Activated naive CD4-positive, alpha-beta T cell treated with anti-CD3 and anti-CD28 coated beads for 36 hours (primary cell): ENCODE results near the gene ITGA1. TPM values are rescaled to one million over a fixed set of nuclear protein-coding genes. Genes with fewer than 3 reads are reported as not detected.

Experiments used
- CTCF ChIA-PET: fragments of 350-600 bp; sonication (Branson Sonifier 250); formaldehyde crosslinking; loops from one replicate; lab custom pipeline; 2021; ENCODE audit warnings: antibody characterized with exemption; lab: Charles Lee
- DNase-seq: peaks from one replicate; pipeline ENCODE4 v3.0.0-alpha.2; 2020
- H3K27ac Mint-ChIP-seq: one replicate; pipeline ENCODE4 v1.8.0; 2021; ENCODE audit warnings: mild to moderate bottlenecking, mixed read lengths
- H3K27me3 Mint-ChIP-seq: one replicate; pipeline ENCODE4 v1.8.0; 2021; ENCODE audit warnings: low read depth, mixed read lengths
- H3K36me3 Mint-ChIP-seq: one replicate; pipeline ENCODE4 v1.8.0; 2021; ENCODE audit warnings: low read depth, mixed read lengths
- H3K4me1 Mint-ChIP-seq: one replicate; pipeline ENCODE4 v1.8.0; 2021; ENCODE audit warnings: low read depth, mixed read lengths
- H3K4me3 Mint-ChIP-seq: one replicate; pipeline ENCODE4 v1.8.0; 2021; ENCODE audit warnings: mild to moderate bottlenecking, moderate library complexity, mixed read lengths
- H3K9me3 Mint-ChIP-seq: one replicate; pipeline ENCODE4 v1.8.0; 2021; ENCODE audit warnings: mixed read lengths
- intact Hi-C: fragments of 100-400 bp; cut with micrococcal nuclease; formaldehyde crosslinking; loops from one replicate; pipeline ENCODE4 v1.15.1; 2023
- total RNA-seq, 2 experiments: library from RNA; stranded (reverse); gene quantifications; one replicate each; pipeline ENCODE4 v1.2.3, GENCODE V29; 2021

ITGA1 gene
- total RNA-seq, 2 experiments from 2014 or later, result 0.69 to 1.2 TPM

DNA sequence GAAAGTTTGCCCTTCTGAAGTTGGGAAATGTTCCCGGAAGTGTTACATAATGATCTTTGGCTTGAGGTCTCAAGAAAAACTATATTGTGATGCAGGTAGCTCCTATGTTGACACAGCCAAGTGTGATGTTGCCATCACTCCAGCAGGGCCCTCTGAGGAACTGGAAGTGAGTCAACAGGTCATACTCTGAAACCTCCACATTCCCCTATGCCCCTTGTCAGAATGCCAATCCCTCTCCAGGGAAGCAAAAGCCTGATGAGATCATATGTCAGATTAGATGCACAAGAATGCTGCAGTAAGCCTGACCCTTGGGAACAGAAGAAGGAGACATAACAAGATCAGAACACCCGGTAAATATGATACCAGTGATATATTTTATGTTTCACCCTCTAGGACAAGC lies 134.7 kb downstream of the ITGA1 start:
- intact Hi-C loops, result no loop called here

DNA sequence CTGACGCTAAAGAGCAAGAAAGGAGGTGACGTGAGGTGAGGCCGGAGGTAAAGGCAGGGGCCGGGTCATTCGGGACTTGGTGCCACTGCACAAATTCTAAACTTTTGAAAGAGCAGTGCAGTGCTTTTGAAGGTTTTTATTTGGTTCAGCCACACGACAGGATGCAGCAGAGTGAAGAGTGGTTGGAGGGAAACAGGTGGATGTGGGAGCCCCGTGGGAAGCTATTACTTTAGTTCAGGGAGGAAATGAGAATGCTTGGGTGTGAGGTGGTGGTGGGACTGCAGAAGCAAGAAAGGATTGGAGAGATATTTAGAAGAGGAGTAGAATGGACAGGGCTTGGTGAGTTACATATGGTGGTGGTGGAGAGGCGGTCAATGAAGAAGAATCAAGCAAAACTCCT lies 136.7 kb downstream of the ITGA1 start:
- no peaks in the 10 kb centered on the region for H3K9me3 Mint-ChIP-seq
- no peak for DNase-seq
- CTCF ChIA-PET, result interaction anchor here (0.6 to 1.6 kb wide), 3 partner anchors 9 to 137 kb away, joined by 3 to 7 read pairs (median 4); partner anchors contain the start of genes ITGA1 and PELO
- no peak overlapping the region for H3K4me3 Mint-ChIP-seq
- H3K27ac Mint-ChIP-seq, result no peak overlapping the region
- no peaks in the 10 kb centered on the region for H3K36me3 Mint-ChIP-seq
- intact Hi-C loops, result no loop called here
- no peaks in the 10 kb centered on the region for H3K4me1 Mint-ChIP-seq
- no peaks in the 10 kb centered on the region for H3K27me3 Mint-ChIP-seq

More for the DNA sequence above, 134.7 kb downstream of the ITGA1 start:
- Mint-ChIP-seq H3K4me1 (no peaks in the 10 kb centered on the region), H3K27ac (no peak overlapping the region), H3K27me3 (no peaks in the 10 kb centered on the region), H3K4me3 (no peak overlapping the region), H3K36me3 (no peaks in the 10 kb centered on the region), H3K9me3 (no peaks in the 10 kb centered on the region)
- no peak for DNase-seq
- CTCF ChIA-PET, result interaction anchor here (0.6 to 0.8 kb wide), 2 partner anchors 27 to 173 kb away, joined by 3 read pairs; no protein-coding TSS in a partner anchor

DNA sequence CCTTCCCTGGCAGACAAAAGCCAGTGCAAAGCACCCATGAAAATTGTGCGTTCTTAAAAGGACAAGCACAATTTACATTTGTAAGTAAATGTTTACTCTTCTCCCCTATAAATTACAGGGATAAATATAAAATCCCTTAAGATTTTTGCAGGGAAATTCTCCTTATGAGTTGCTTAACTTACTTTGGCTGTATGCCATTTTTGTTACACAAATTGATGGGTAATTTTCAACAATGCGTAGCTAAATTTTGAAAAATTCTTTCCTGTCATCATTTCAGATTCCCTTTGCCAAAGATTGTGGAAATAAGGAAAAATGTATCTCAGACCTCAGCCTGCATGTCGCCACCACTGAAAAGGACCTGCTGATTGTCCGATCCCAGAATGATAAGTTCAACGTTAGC lies 137.3 kb downstream of the ITGA1 start:
- CTCF ChIA-PET, result interaction anchor here (0.6 to 1.6 kb wide), 2 partner anchors 9 to 137 kb away, joined by 3 to 7 read pairs; partner anchors contain the start of genes ITGA1 and PELO
- DNase-seq, result no peak
- no peak overlapping the region for H3K27ac Mint-ChIP-seq
- H3K9me3 Mint-ChIP-seq, result no peaks in the 10 kb centered on the region
- no peaks in the 10 kb centered on the region for H3K27me3 Mint-ChIP-seq
- intact Hi-C loops, result no loop called here
- no peak overlapping the region for H3K4me3 Mint-ChIP-seq
- H3K36me3 Mint-ChIP-seq, result no peaks in the 10 kb centered on the region
- H3K4me1 Mint-ChIP-seq, result no peaks in the 10 kb centered on the region

DNA sequence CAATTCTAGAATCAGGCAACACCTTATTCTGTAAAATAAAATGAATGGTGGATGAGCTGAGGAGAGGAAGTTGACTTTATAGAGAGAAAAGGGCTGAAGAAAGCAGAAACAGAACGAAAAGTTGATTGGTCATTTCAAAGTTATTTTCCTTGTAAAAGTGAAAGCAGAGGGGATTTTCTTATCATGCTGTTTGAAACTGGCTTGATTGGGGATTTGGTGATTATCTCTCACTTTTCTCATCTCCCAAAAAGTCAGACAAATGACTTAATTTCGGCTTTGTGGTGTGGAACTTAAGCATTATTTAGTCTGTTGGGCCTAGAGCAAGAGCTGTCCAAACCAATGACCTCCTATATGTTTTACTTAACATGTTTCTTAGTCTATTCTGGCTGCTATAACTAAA lies 141.0 kb downstream of the ITGA1 start:
- no peak for DNase-seq
- Mint-ChIP-seq H3K36me3 (no peaks in the 10 kb centered on the region), H3K4me1 (no peaks in the 10 kb centered on the region), H3K9me3 (no peaks in the 10 kb centered on the region), H3K4me3 (no peak overlapping the region), H3K27me3 (no peaks in the 10 kb centered on the region), H3K27ac (no peak overlapping the region)
- CTCF ChIA-PET, result interaction anchor here (0.5 kb wide), 1 partner anchor 591 kb away, joined by 3 read pairs; no protein-coding TSS in a partner anchor
- intact Hi-C loops, result no loop called here

DNA sequence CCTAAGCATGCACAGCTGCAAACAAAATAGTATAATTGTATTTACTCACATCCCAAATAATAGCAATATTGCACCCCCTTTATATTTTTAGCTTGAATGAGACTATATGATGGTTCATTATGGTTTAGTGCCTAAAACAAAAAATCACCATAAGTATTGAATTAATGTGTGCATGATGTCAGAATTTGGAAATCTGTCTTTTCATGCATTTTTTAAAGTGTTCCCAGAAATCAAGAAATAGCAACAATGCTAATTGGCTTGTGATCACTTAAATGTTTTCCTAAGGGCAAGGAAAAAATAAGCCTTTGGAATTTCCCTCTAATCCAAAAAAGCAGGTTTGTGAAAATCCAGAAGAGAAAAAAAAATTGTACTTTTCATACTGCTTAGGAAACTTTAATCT lies 150.5 kb downstream of the ITGA1 start:
- Mint-ChIP-seq H3K4me1 (no peaks in the 10 kb centered on the region), H3K36me3 (no peaks in the 10 kb centered on the region), H3K4me3 (no peak overlapping the region), H3K27ac (no peak overlapping the region), H3K9me3 (no peaks in the 10 kb centered on the region), H3K27me3 (no peaks in the 10 kb centered on the region)
- DNase-seq, result no peak
- CTCF ChIA-PET, result interaction anchor here (1.0 to 1.4 kb wide), 2 partner anchors 8 to 10 kb away, joined by 3 read pairs; no protein-coding TSS in a partner anchor
- intact Hi-C loops, result no loop called here

DNA sequence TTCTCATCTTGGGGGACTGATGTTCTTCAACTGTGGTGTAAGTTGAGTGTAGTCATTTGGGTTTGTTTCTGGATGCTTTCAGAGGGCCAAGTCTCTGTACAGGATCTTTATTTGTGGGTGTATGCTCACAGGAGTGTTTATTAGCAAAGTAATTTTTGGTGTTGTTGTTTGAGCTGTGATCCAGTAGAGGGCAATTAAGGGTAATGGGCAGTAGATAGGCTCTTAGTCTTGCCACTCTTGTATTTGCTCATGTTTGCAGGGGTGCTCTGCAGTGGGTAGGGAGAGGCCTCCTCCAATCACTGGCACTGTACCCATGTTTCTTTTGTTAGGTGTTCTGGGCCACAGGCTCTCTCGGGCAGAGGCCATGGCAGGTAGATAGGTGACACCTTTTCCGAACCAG lies 155.6 kb downstream of the ITGA1 start:
- H3K36me3 Mint-ChIP-seq, result no peaks in the 10 kb centered on the region
- peaks cover 9% of the 10 kb centered on the region for H3K4me1 Mint-ChIP-seq
- H3K27ac Mint-ChIP-seq, result no peak overlapping the region
- CTCF ChIA-PET, result interaction anchor here (0.6 to 13.2 kb wide), 4 partner anchors 147 to 170 kb away, joined by 3 to 181 read pairs (median 4); no protein-coding TSS in a partner anchor
- DNase-seq, result no peak
- H3K27me3 Mint-ChIP-seq, result no peaks in the 10 kb centered on the region
- no peak overlapping the region for H3K4me3 Mint-ChIP-seq
- intact Hi-C loops, result no loop called here
- H3K9me3 Mint-ChIP-seq, result no peaks in the 10 kb centered on the region

DNA sequence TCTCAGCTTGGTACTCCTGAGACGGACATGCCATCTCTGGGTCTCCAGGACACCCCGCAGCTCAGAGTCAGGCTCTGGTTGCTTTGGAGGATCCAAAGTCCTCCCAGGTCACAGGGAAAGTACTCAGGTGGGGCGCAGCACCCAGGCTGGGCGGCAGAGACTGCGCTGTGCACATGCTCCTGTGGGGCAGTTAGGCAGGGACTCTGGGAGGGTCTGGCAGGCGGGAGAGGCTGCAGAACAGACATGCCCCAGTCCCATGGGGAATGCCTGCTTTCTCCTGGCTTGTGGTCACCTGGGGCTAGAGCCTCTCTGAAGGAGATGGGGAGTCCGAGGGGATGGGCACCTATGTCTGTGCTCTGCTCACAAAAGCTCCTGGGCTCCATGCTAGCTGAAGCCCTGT lies 156.1 kb downstream of the ITGA1 start:
- DNase-seq, result no peak
- no peaks in the 10 kb centered on the region for H3K27me3 Mint-ChIP-seq
- no peak overlapping the region for H3K4me3 Mint-ChIP-seq
- H3K4me1 Mint-ChIP-seq, result peaks cover 14% of the 10 kb centered on the region
- no peak overlapping the region for H3K27ac Mint-ChIP-seq
- intact Hi-C loops, result no loop called here
- no peaks in the 10 kb centered on the region for H3K36me3 Mint-ChIP-seq
- CTCF ChIA-PET, result interaction anchor here (1.4 to 13.2 kb wide), 5 partner anchors 149 to 169 kb away, joined by 3 to 181 read pairs (median 4); partner anchors contain the start of gene MOCS2
- H3K9me3 Mint-ChIP-seq, result no peaks in the 10 kb centered on the region

DNA sequence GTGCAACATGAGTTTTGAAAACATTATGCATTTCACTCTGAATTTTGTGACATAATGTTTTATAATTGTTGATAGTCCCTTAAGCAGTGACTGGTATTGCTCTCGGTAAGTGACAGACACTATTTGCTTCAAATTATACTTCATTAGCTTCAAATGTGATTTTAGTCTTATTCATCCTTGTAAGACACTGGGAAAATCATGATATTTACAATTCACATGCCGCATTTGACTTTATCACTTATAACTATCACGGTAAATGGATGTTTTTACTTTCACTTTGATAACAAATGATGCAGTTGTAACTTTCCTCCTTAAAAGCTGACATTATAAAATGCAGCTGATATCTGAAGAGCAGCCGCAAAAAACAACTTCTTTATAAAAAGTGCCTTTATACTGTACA lies 157.3 kb downstream of the ITGA1 start:
- H3K4me3 Mint-ChIP-seq, result peak overlapping the region; percentile 53
- no peaks in the 10 kb centered on the region for H3K27me3 Mint-ChIP-seq
- H3K4me1 Mint-ChIP-seq, result peaks cover 14% of the 10 kb centered on the region
- intact Hi-C loops, result loop anchor here (5.0 kb wide), 1 partner anchor 1282 kb away; no protein-coding TSS in a partner anchor
- DNase-seq, result no peak
- no peaks in the 10 kb centered on the region for H3K9me3 Mint-ChIP-seq
- H3K27ac Mint-ChIP-seq, result no peak overlapping the region
- H3K36me3 Mint-ChIP-seq, result no peaks in the 10 kb centered on the region
- CTCF ChIA-PET, result interaction anchor here (0.7 to 13.2 kb wide), 6 partner anchors 148 to 536 kb away, joined by 3 to 181 read pairs (median 3); partner anchors contain the start of genes FST and MOCS2

DNA sequence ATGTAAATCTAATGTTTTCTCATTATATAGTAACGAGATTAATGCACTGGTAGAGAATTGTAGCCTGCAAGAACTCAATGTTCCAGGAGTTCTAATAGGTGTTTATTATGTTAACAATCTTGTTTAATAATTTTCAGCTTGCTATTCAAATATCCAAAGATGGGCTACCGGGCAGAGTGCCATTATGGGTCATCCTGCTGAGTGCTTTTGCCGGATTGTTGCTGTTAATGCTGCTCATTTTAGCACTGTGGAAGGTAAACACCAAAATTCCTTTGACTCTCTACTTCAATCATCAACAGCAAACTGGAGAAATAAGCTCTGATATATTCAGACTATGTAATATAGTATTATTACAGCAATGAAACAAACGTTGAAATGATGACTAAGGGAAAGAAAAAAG lies 159.5 kb downstream of the ITGA1 start:
- DNase-seq, result no peak
- CTCF ChIA-PET, result interaction anchor here (0.7 to 13.2 kb wide), 8 partner anchors 9 to 162 kb away, joined by 3 to 181 read pairs (median 13); partner anchors contain the start of genes ITGA2 and MOCS2
- H3K4me3 Mint-ChIP-seq, result no peak overlapping the region
- no peaks in the 10 kb centered on the region for H3K36me3 Mint-ChIP-seq
- no peaks in the 10 kb centered on the region for H3K27me3 Mint-ChIP-seq
- intact Hi-C loops, result loop anchor here (5.0 kb wide), 1 partner anchor 1280 kb away; no protein-coding TSS in a partner anchor
- no peak overlapping the region for H3K27ac Mint-ChIP-seq
- H3K9me3 Mint-ChIP-seq, result no peaks in the 10 kb centered on the region
- H3K4me1 Mint-ChIP-seq, result peaks cover 14% of the 10 kb centered on the region

DNA sequence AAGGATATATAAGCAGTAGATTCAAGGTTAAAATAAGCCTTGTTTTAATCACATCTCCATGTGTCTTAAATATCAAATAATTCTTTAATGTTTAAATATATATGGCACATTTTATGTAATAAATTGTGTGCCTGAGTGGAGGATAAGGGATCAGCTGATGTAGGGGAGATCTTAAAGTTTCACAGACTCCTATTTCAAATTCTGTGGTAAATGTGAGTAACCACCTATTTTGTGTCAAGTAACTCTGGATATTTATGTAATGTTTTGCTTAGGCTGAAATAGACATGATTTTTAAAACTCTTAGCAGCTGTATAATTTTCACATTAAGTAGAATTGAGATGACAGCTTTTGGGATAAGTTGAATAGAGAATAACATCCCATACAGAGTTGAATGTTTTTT lies 160.1 kb downstream of the ITGA1 start:
- Mint-ChIP-seq H3K27ac (no peak overlapping the region), H3K27me3 (no peaks in the 10 kb centered on the region)
- CTCF ChIA-PET, result interaction anchor here (0.5 to 13.2 kb wide), 20 partner anchors 10 to 248 kb away, joined by 3 to 181 read pairs (median 6); partner anchors contain the start of genes ITGA2 and MOCS2

DNA sequence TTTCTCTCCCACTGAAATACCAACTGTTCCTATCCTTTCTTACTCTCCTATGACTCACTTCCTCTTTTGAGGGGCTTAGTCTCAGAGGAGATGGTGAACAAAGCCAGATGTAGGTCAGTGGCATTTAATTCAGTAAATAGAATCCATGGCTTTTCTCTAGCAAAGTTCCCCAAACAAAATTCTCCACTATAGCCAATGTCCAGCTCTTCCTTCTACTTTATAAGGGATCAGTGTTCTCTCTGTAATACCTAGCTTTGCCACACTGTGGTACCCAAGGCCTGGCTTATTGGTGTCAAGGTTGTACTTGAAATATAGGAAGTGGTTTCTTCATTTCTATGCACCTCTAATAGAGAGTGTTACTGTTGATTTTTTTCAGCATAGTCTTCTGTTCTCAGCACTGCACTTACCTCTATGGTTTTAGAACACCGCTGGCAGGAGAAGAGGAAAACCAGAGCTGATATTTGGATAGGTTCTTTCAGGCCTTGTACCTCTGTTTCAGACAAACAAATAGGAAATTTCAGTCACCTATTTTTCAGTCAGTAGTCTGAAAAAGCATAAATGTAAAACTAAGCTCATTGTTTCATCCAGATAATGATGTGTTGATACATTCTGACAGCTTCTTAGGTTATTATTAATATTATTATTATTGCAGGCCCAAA lies 160.8 kb downstream of the ITGA1 start:
- H3K9me3 Mint-ChIP-seq, result no peaks in the 10 kb centered on the region
- H3K4me1 Mint-ChIP-seq, result peaks cover 14% of the 10 kb centered on the region
- no peak overlapping the region for H3K27ac Mint-ChIP-seq
- DNase-seq, result peak; percentile 83
- H3K36me3 Mint-ChIP-seq, result no peaks in the 10 kb centered on the region
- CTCF ChIA-PET, result interaction anchor here (0.5 to 13.2 kb wide), 33 partner anchors 11 to 247 kb away, joined by 3 to 181 read pairs (median 4); partner anchors contain the start of genes ITGA2 and MOCS2
- intact Hi-C loops, result loop anchor here (1.0 to 5.0 kb wide), 8 partner anchors 41 to 1279 kb away; partner anchors contain the start of gene ITGA2
- H3K27me3 Mint-ChIP-seq, result no peaks in the 10 kb centered on the region
- no peak overlapping the region for H3K4me3 Mint-ChIP-seq

More for the DNA sequence above, 160.1 kb downstream of the ITGA1 start:
- H3K4me3 Mint-ChIP-seq, result no peak overlapping the region
- no peak for DNase-seq
- intact Hi-C loops, result loop anchor here (1.0 to 5.0 kb wide), 8 partner anchors 41 to 1279 kb away; partner anchors contain the start of gene ITGA2
- H3K4me1 Mint-ChIP-seq, result peaks cover 14% of the 10 kb centered on the region
- no peaks in the 10 kb centered on the region for H3K9me3 Mint-ChIP-seq
- H3K36me3 Mint-ChIP-seq, result no peaks in the 10 kb centered on the region

DNA sequence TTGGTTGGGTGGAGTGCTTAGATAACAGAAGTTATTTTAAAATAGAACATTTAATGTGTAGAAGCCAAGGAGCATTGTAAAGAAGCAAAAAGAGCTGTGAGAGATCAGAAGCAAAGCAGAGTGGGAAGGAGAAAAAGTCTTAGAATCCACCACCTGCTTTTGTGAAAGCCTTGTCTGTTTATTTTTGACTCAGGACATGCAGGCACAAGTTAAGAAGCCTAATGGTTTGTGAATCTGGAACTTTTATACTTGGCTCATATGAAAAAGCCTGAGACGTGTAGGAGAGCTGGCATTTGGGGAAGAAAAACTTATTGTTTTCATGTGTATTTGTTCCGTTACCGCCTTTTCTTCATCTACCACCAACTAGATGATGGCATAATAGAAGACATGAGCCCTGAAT lies 163.0 kb downstream of the ITGA1 start:
- no peak overlapping the region for H3K27ac Mint-ChIP-seq
- no peaks in the 10 kb centered on the region for H3K27me3 Mint-ChIP-seq
- H3K36me3 Mint-ChIP-seq, result no peaks in the 10 kb centered on the region
- intact Hi-C loops, result no loop called here
- CTCF ChIA-PET, result interaction anchor here (1.4 to 13.2 kb wide), 5 partner anchors 123 to 165 kb away, joined by 4 to 181 read pairs (median 7); partner anchors contain the start of gene MOCS2
- H3K4me3 Mint-ChIP-seq, result no peak overlapping the region
- peaks cover 10% of the 10 kb centered on the region for H3K4me1 Mint-ChIP-seq
- no peak for DNase-seq
- H3K9me3 Mint-ChIP-seq, result no peaks in the 10 kb centered on the region
